ENCODE results near the gene FAM107B. TPM values are rescaled to one million over a fixed set of nuclear protein-coding genes. Genes with fewer than 3 reads are reported as not detected.

The FAM107B gene
- total and polyA plus RNA-seq, 12 donors, result 16.0 to 81.7 (median 50.5) TPM

DNA sequence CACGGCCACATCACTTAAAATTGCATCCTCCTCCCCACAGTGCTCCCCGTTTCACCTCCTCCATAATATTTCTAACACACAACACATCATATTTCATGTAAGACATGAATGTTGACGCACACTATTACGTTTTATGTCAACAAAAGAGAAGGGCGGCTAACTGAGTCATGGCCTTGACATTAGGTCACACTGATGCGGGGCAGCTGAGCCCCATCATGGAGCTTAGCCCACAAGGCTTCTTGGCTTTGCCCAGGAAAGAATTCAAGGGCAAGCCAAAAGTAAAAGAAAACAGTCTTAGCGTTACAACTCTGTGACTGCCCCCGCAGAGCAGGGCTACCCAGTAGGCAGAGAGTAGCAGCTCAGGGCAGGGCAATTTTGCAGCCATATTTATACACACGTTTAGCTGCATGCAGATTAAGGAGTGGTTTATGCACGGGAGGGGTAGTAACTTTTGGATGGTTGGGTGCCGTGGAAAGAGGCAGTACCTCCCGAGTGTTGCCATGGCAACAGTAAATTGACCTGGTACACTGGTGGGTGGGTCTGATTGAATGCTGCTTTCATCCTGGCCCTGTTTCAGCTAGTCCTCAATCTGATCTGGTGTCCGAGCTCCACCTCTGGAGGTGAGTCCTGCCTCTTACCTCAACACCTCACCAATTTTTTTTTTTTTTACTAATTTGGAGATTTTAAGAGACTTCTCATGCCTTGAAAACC, 287.8 kb downstream of the FAM107B start:
- WGBS, 4 donors, result 43 to 59% (median 46%) methylated on average over 13 of the region's 13 CpGs
- Histone ChIP-seq H3K4me3 (no peak overlapping the region), H3K27me3 (no peaks in the 10 kb centered on the region), H3K9me3 (replicated peaks in 1 of 3) (no peaks in the 10 kb centered on the region), H3K36me3 (replicated peaks in 1 of 2) (no peaks in the 10 kb centered on the region), H3K4me1 (replicated peaks in 1 of 2) (no peaks in the 10 kb centered on the region), H3K27ac (no peak overlapping the region)
- DNase-seq, result no peak
- intact Hi-C loops (cut with DNase I), result no loop called here
- TF ChIP-seq CTCF (IDR thresholded peaks at IDR 0.05), result no peak

DNA sequence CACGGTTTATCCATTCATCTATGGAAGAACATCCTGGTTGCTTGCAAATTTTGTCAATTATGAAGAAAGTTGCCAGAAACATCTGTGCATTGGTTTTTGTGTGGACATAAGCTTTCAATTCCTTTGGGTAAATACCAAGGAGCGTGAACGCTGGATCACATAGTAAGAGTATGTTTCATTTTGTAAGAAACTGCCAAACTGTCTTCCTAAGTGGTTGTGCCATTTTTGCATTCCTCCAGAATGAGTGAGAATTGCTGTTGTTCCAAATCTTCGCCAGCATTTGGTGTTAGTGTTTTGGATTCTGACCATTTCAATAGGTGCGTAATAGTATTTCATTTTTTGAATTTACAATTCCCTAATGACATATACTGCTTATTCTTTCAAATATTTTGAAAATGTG, 288.7 kb downstream of the FAM107B start:
- TF ChIP-seq CTCF (IDR thresholded peaks at IDR 0.05) (no peak), POLR2A (IDR thresholded peaks at IDR 0.05) (no peak)
- 91 to 95% (median 93%) methylated on average over 5 of the region's 5 CpGs for WGBS, 4 donors

DNA sequence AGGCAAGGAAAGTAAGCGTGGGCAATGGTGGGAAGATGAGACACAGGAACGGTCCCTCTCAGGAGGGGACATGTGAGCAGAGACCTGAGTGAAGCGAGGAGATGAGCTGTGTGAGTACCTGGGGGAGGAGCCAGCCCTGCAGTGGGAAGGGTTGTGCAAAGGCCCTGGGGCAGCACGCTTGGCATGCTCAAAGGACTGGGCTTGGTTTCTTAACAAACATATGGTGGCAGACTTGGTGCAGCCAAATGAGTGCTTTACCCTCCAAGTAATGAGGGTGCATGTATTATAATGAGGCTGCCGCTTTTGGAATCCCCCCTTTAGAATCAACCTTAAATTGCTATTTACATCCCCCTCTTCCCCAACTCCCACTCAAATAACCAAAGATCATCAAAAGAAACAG, 291.3 kb downstream of the FAM107B start:
- Histone ChIP-seq H3K4me1 (replicated peaks in 1 of 2) (no peaks in the 10 kb centered on the region), H3K9me3 (replicated peaks in 1 of 3) (no peaks in the 10 kb centered on the region), H3K4me3 (no peak overlapping the region), H3K27ac (no peak overlapping the region), H3K27me3 (no peaks in the 10 kb centered on the region), H3K36me3 (replicated peaks in 1 of 2) (no peaks in the 10 kb centered on the region)
- no peak for DNase-seq
- intact Hi-C loops (cut with DNase I), result no loop called here
- WGBS, 4 donors, result 87 to 93% (median 90%) methylated on average over 5 of the region's 5 CpGs
- TF ChIP-seq POLR2A (IDR thresholded peaks at IDR 0.05) (no peak), CTCF (IDR thresholded peaks at IDR 0.05) (no peak)

More for the DNA sequence above, 288.7 kb downstream of the FAM107B start:
- Histone ChIP-seq H3K4me3 (no peak overlapping the region), H3K36me3 (replicated peaks in 1 of 2) (no peaks in the 10 kb centered on the region), H3K4me1 (replicated peaks in 1 of 2) (no peaks in the 10 kb centered on the region), H3K27me3 (no peaks in the 10 kb centered on the region), H3K27ac (no peak overlapping the region), H3K9me3 (replicated peaks in 1 of 3) (no peaks in the 10 kb centered on the region)
- intact Hi-C loops (cut with DNase I), result no loop called here
- no peak for DNase-seq

DNA sequence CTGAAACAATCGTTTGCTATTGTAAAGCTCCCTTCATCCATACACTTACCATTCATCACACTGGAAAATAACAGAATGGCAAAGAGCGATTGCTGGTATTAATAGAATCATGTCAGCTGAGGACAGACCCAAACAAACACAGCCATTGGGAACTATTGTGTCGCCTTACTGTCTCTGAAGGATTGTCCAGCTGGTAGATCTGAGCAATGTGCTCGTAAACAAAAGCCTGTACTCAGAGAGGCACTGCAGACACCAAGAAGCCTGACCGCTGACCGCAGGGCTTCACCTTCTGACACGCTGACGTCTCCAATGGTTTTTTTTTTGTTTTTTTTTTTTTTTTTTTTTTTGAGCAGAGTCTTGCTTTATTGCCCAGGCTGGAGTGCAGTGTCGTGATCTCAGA, 292.9 kb downstream of the FAM107B start:
- H3K4me1 ChIP-seq (replicated peaks in 1 of 2), result no peaks in the 10 kb centered on the region
- intact Hi-C loops (cut with DNase I), result no loop called here
- no peak overlapping the region for H3K27ac ChIP-seq
- H3K9me3 ChIP-seq (replicated peaks in 1 of 3), result no peaks in the 10 kb centered on the region
- no peaks in the 10 kb centered on the region for H3K36me3 ChIP-seq (replicated peaks in 1 of 2)
- H3K27me3 ChIP-seq, result no peaks in the 10 kb centered on the region
- peak in 1 of 7 donors; percentile 33 for DNase-seq
- 57 to 76% (median 71%) methylated on average over 9 of the region's 9 CpGs for WGBS, 4 donors
- no peak overlapping the region for H3K4me3 ChIP-seq
- TF ChIP-seq POLR2A (IDR thresholded peaks at IDR 0.05) (no peak), CTCF (IDR thresholded peaks at IDR 0.05) (no peak)

Measured in adrenal gland (tissue), 12 donors.